Measurements from ENCODE around the gene ZBP1.

ZBP1 gene

DNA sequence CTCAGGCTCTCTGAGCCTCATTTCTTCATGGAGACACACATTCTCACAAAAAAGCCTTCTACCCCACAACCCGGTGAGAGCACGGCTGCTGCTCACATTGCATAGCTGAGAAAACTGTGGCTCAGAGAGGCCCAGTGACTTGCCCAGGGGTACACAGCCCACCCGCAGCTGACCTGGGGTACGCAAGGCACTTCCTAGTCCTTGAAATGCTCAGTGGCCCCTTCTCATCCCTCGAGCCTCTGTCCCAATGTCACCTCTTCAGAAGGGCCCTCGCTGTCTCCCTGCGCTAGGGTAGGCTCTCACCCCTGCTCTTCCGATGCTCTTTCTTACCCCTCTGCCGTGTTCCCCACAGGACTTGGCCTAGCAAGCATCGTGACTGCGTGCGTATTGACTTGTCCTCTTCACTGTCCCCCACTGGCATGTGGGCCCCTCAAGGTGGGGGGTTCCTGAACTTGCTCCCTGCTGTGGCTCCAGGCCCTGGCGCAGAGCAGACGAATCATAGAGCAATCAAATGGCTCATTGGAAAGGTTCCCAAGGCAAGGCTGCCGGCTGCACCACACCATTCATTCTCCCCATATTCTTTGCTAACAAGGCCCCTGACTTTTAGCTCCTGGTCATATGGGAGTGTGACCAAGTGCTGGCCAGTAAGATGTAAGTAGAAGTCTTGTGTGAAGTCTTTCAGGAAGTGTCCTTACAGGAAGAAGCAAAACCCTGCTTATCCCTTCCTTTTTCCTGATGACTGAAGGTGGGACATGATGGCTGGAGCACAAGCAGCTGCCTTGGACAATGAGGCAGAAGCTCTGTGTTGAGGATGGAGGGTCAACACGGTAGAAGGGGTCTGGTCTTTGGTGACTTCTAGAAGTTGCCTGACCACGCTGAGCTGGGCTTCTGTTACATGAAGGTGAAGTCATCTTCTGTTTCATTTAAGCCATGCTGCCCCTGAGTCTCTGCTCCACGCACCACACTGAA lies 36.7 kb downstream of the ZBP1 start:
- DNase-seq = no peak

DNA sequence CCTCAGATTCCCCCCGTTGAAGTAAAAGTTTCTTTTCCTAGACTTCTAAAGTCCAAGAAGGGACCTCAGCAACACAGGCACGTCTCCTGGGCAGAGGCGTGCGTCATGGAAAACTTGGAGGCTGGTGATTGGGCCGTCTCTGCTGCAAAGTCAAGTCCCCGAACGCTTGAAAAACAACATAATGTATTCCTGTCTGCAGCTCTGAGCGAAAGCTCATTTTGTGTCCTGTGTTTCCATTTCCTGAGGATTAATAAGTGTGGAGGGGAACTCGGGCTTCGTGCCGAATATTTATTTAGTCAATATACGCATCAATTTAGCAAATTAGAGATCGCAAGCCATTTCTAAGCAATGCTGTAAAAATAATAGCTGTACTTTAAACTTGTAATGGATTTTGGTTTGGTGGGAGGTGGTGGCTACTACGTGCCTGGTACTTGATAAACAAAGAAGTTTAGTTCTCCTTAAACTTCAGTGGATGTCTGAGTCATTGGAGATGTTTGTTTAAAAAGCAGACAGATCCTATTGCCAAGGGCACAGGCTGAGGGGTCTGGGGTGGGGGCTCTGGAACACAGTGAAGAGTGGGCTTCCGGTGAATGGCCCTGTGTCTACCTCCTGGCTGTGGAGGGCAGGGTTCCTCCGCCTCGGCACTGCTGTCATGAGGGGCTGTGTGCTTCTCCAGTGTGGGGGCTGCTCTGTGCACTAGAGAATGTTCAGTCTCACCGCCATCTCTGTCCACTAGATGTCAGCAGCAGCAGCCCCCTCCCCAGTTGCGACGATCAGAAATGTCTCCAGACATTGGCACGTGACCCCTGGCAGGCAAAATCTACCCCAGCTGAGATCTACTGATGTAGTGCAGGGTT lies 37.6 kb downstream of the ZBP1 start:
- DNase-seq = no peak

DNA sequence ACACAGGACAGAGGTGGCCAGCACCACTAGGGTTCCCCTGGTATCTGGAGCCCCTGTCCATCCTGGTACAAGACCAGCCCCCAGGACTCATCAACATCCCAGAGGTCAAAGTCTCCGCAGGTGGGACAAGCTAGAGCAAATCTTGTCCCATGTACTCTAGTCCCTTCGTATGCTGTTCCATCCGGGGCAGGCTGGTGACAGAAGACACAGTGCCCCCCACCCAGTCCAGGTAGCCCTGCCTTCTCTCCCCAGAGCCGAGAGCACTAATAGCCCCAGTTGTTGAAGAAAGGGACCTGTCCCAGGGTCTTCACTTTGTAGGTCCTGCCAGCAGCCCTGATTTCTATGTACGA lies 38.2 kb downstream of the ZBP1 start:
- no peak for DNase-seq

DNA sequence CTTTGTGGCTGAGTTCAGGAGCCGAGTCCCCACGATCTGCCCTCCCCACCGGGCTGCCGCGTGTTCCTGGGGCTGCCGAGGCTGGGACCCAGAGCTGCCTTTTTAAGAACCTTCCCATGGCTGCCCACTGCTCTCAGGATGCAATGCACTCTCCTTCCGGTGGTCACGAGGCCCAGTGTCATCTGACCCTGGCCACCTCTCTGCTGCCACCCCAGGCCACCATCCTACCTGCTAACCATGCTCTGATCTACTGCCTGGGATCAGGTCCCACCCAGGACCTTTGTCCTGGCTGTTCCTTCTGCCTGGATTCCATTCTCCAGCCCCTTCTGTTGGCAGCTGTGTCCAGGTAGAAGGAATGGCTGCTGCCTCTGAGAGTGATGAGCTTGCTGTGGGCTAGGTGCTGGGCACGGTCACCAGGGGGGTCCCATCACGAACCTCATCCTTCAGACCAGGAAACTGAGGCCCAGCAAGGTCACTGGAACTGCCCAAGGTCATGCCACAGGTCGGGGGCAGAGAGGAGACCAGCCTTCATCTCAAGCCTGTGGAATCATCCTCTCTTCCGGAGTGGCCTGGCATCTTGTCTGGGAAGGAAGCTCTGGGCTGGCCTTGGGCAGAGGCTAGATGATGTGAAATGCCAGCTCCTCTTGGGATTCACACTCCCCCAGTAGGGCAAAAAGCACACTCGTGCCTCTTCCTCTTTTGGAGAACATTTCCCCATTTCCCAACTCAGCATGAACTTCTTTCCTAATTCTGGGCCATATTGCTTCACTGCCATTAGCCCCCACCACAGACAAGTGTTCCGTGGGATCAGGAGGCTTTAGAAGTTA lies 38.8 kb downstream of the ZBP1 start:
- no peak for DNase-seq

DNA sequence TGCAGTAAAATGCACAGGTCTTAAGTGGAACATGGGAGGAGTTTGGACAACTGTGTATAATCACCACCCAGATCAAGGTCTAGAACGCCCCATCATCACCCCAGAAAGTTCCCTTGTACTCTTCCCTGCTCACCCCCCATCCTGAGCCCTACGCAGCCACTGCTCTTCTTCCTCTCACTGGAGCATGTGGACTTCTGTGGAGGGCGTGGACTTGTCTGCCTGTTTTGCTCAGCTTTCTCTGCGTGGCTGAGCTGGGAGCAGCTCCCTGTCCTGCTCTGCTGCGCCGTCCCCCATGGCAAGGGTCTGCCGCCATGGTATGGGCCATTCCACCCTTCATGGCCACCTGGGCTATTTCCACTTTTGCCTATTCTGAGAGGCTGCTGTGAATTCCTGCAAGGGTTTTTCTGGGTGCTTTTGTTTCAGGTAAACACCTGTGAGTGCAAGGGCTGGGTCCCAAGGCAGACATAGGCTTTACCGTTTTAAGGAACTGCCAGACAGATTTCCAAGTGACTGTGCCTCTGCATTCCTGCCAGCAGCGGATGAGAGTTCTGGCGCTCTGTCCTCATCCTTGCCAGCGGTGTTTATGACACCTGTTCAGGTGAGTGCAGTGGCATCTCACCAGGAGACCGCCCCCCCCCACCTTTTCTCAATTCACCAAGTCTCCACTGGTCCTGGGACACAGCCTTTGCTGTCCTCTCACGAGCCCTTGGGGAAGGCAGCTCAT lies 39.6 kb downstream of the ZBP1 start:
- DNase-seq = no peak

DNA sequence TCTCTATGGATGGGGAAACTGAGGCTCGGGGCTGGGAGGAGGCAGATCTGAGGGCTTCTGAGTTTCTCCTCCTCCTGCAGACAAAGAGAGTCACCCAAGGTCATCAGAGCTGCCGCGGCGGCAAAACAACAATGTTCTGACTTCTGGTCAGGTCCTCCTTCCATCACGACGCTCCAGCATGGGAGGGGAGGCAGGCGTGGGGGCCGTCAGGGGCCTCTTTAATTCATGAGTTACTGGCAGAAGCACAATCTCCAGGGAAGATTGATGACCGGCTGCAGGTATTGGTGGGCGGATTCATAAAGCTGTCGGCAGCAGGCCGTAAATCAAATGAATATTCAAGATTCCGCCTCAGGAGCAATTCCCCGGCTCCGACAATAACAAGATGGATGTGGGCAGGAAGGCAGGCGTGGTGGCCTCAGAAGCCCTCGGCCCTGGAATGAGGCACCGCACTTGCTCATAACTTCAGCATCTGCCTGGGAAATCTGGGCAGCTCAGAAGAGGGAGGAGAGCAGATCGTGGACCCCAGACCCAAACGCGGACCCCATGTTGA lies 40.3 kb downstream of the ZBP1 start:
- DNase-seq = no peak

DNA sequence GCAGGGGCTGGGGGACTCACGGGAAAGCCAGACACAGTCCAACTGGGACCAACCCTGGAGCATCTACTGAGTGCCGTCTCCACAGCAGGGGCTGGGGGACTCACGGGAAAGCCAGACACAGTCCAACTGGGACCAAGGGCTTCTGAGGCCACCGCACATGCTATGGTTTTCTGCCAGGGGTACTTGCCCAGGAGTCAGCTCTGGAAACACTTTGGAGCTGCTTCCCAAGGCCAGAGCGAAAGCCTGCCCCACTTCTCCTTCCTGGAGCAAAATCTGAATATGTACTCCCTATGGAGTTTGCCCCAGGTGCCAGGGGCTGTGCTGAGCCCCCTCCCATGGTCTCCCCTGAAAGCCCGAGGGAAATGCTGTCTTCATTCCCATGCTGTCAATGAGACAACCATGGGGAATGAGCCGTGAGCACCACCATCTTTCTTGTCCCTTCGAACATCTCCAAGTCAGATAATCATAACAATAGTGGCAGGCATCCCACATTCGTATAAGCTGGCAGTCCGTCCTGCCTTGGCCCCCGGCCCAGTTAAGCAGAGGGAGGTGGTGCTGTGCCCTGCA lies 40.8 kb downstream of the ZBP1 start:
- no peak for DNase-seq

DNA sequence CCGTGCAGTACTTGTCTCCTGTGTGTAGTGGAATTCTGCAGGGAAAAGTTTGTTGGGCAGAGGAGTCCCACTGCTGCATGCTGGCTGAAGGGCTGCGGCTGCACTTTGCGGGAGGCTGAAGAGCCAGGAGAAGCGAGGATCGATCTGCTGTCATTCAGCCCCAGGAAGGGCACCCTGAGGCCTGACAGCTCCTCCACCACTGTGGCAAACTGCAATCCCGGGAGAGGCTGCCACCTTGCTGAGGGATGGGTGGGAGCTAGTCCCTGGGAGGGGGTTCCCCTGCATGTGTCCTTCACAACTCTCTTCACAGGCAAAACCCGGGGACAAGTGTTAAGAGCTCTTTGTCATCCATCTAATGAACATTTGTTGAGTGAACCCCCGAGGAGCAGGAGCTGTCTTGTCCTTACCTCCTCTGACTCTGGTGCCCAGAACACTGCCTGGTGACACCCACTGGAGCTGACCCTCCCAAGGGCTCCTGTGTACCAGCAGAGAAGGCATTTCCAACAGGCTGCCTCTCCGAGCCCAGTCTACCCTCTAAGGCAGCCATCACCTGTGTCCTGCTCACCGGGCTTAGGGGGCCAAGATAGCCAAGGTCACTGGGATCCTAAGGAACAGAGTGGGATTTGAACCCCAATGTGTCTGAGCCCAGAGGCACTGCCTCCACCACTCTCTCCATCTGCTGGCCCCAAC lies 41.6 kb downstream of the ZBP1 start:
- DNase-seq = no peak

DNA sequence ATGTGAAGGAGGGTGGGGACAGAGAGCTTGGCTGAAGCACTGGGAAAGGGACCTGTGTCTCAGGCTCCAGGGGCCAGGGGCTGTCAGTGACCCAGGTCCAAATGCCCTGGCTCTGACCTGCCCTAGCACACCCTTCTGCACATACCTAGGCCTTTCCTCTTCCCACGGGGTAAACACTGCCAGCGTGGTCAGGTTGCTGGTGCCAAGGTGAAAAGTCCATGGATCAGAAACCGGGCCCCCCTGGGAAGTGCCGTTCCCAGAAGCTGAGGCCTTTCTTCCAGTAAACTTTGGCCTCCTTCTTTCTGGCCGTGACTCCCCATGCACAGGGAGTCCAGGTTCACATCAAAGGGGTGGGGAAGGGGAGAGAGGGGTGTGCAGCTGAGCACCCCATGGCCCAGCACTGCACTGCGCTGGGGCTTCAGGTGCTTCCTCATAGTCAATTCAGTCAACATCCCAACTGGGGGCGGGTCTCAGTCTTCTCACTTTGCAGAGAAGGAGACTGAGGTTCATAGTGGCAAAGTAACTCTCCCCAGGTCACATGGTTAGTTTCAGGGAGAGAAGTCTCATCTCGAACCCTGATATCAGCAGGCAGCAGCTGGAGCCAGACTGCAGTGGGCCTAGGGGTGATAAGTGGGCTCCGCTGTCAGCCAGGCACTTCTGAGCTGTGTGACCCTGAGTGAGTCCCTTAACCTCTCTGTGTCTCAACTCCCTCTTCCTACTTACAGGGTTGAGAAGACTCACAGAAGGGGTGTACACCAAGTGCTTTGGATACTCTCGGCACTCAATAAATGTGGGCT lies 42.3 kb downstream of the ZBP1 start:
- DNase-seq = no peak

DNA sequence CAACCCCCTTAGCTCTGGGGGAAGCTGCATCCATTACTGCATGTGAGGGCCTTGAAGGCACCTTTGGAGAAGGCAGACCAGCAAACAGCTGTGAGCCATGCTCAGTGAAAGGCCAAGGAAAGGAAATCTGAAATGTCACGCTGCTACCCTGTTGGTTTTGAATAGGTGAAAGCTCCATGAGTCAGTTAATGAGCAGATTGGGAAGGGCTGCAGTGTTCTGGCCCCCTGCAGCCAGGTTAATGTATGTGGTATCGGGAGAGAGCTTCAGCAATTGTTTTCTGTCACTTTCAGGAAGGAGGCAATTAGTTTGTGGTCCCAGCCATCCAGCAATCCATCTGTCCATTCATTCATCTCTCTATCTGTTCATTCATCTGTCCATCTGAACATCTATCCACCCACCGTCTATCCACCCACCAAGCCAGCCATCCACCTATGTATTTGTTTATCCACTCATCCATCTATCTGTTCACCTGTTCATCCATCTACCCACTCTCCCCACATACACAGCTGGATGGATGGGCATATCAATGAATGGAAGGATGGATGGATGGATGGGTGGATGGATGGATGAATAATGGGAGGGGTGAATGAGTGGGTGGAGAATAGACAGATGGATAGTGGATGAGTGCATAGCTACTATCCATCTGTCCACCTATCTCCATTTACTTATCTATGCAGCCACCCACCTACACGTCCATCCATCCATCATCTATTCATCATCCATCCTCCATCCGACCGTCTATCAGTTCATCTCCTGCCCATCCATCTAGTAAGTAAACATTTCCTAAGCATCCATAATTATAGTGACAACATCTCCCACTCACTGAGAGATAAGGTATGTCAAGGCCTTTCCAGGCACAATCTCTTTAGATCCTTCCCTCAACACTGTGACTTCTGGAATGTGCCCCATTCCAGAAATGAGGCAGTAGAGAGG lies 43.3 kb downstream of the ZBP1 start:
- no peak for DNase-seq

DNA sequence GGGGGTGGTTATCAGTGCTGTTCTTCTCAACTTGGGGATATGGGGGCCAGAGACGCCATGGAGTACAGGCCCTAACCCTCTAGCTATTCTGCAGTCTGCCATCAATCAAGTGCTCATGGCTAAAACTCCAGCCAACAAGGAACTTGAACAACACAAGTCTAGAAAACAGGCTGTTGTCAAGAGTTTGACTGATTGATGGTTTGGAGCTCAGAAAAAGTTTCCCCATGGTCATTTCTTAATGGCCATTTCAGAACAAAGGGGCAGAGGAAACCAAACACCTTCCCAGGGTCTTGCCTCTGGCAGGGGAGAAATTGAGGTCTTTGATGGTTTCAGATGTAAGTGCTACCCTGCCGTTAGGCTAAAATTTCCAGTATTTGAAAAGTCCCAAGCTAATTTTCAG lies 44.2 kb downstream of the ZBP1 start:
- no peak for DNase-seq

DNA sequence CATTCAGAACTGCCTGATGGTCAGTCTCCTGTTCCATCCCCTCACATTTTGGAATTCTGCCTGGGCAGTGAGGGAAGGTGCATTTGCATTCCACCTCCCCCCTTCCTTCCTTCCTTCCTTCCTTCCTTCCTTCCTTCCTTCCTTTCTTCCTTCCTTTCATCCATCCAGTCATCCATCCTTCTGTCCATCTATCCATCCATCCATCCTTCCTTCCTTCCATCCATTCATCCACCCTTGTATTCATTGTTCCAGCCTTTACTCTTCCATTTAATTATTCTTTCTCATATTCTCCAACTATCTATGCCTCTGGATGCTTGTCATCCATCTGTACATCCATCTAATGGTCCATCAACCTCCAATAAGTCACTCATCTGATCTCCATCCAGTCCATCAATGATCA lies 45.3 kb downstream of the ZBP1 start:
- DNase-seq = no peak

DNA sequence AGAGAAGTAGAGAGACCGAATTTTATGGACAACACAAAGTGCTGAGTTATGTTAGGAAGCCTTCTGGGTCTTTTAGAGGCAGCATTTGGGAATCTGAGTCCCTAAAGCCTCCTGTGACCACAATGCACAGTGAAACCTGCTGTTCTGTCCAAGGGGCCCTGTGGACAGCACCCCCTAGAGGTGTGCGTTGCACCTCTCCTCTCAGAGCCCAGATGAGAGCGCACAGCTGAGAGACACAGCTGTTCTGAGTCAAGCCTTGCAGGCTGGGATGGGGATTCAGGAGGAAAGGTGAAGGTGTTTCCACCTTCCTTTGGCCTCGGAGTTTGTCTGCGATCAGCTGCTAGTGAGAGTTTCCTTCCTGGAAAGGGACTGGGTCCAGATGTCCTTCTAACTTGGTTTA lies 46.3 kb downstream of the ZBP1 start:
- peak; percentile 19 for DNase-seq

DNA sequence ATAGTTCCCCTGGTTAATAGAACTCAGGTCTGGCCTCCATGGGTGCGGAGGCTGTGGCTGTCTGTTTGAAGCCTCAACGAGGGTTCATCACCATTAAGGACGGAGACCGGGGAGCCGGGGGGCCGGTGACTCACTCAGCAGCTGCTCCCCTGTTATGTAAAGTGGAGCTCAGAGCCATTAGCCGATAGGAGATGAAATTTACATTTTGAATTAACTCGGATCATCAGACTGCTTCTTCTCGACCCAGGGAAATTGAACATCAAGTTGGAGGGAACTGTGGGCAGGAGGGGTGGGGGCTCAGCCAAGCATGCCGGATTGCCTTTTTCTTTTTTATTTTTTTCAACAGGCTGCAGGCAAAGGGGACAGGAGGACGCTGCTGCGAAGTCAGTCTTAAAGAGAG lies 47.0 kb downstream of the ZBP1 start:
- no peak for DNase-seq

DNA sequence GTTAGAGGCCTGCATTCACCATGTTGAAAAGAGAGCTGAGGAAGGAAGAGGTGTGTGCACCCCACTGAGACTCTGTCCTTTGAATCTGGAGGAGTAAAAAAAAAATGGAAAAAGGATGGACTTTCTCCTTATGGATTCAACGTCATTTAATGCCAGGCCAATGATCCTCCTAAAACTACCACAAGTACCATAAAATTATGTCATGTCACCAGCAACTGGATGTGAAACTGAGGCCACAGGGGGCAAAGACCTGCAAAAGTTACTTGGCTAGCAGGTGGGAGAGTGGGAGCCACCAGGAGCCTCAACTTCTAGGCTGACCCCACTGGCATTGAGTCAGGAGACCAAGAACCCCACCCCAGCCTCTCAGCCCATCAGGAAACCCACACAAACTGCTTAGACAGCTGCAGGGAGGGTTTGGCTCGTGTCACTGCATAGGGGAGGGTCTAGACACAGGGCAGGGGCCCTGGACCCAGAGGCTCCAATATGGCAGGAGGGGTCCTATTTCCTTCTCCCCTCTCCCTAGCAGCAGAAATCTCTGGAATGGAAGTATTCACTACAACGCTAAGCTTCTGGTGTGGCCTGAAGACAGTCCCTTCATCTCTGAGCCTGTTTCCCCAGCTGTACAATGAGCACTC lies 48.3 kb downstream of the ZBP1 start:
- no peak for DNase-seq

DNA sequence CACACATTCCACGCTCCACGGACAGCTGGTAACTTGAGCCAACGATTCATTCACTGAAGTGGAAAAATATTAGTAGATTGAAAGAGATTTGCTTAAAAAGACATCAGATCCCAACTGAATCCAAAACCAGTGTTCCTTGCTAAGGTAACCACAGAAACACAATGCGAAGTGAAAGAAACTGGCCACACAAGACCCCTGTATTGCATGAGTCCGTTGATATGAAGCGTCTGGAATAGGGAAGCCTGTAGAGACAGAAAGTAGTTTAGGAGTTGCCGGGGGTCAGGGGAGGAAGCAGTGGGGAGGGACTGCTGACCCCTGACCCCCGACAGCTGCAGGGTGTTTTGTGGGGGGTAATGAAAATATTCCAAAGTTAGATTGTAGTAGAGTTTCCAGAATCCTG lies 49.3 kb downstream of the ZBP1 start:
- no peak for DNase-seq

DNA sequence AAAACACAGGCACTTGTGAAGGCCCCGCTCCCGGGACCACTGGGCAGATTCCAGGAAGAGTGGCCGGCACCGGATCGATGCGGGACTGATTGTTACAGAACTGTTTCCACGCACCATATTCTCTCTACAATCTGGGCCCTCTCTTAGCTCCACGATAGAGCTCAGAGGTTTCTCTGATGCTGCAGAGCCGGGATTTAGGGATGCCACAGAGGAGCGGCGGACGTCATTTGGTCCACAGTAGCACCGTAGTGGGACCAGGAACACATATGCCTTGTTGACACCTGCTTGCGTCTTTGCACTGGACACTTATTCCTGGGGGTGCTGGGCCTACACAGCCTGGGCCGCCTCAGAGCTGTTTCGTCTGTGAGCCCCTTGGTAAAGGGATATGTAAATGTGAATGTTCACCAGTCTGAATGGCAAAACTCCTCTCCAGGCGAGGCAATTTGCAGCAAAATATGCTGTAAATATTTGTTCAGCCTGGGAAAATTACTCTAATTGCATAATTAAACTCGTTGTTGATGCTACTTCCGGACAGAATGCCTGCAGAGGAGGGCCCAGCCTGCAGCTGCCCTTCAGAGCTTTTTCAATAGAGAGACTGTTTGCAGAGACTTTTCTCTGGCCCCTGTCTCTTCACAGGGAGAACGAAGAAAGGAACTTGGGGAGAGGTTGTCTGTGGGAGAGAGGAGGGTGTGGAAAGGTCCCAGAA lies 49.9 kb downstream of the ZBP1 start:
- DNase-seq = no peak

DNA sequence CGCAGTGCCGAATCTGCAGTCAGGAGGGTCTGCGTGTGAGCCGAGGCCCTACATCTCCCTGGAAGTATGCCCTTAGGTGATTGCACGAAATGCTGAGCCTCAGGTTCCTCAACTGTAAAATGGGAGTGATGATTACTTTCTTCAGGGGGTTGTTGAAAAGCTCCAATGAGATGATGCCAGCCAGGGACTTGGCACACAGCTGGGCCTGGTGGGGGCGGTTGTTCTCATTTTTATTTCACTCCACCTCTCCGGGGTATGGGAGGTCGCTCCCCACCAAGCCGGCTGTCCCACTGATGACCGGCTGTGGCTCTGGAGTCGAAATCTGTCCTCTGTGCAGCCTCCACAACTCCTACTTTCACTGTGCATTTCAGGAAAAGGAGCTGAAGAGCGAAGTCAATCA lies 51.3 kb downstream of the ZBP1 start:
- DNase-seq = no peak
